ENCODE data around the gene LRIG1. TPM values are rescaled to one million over a fixed set of nuclear protein-coding genes. Genes with fewer than 3 reads are reported as not detected.

LRIG1 gene
- total RNA-seq, 3 donors from 2014 or later: 72.1 to 180 (median 75.3) TPM

- Histone ChIP-seq H3K4me3 (no peak overlapping the region), H3K4me1 (ENCODE audit: low read depth) (peaks cover 2% of the 10 kb centered on the region), H3K36me3 (ENCODE audit: low read depth) (no peaks in the 10 kb centered on the region), H3K9me3 (no peaks in the 10 kb centered on the region)
- TF ChIP-seq CTCF (IDR thresholded peaks at IDR 0.05): no peak
- intact Hi-C loops (cut with DNase I, micrococcal nuclease): loop anchor here in 1 of 2 donors (10.0 kb wide), 1 partner anchor 97 kb away; no protein-coding TSS in a partner anchor
- DNase-seq (no peak), ATAC-seq (no peak)
These were observed 129.4 kb downstream of the LRIG1 start for GRCh38 chr3:66371432-66371831.

- no peaks in the 10 kb centered on the region for H3K36me3 ChIP-seq (ENCODE audit: low read depth)
- TF ChIP-seq CTCF (IDR thresholded peaks at IDR 0.05): no peak
- no peaks in the 10 kb centered on the region for H3K4me1 ChIP-seq (ENCODE audit: low read depth)
- H3K9me3 ChIP-seq: no peaks in the 10 kb centered on the region
- intact Hi-C loops (cut with DNase I, micrococcal nuclease): loop anchor here in 1 of 2 donors (10.0 kb wide), 1 partner anchor 95 kb away; no protein-coding TSS in a partner anchor
- H3K4me3 ChIP-seq: no peak overlapping the region
- ATAC-seq: no peak
- DNase-seq: no peak
These were observed 130.6 kb downstream of the LRIG1 start for GRCh38 chr3:66370179-66370578.

GRCh38 chr3:66367979-66368378 is 132.8 kb downstream of the LRIG1 start:
- intact Hi-C loops (cut with DNase I, micrococcal nuclease): no loop called here

GRCh38 chr3:66366747-66367146 is 134.1 kb downstream of the LRIG1 start:
- DNase-seq (no peak), ATAC-seq (no peak)
- H3K4me3 ChIP-seq: no peak overlapping the region
- no peak for TF ChIP-seq CTCF (IDR thresholded peaks at IDR 0.05)
- no peaks in the 10 kb centered on the region for H3K9me3 ChIP-seq
- intact Hi-C loops (cut with DNase I, micrococcal nuclease): no loop called here
- H3K4me1 ChIP-seq (ENCODE audit: low read depth): no peaks in the 10 kb centered on the region
- H3K36me3 ChIP-seq (ENCODE audit: low read depth): no peaks in the 10 kb centered on the region

More at GRCh38 chr3:66367979-66368378, 132.8 kb downstream of the LRIG1 start:
- Histone ChIP-seq H3K9me3 (no peaks in the 10 kb centered on the region), H3K4me1 (ENCODE audit: low read depth) (no peaks in the 10 kb centered on the region), H3K36me3 (ENCODE audit: low read depth) (no peaks in the 10 kb centered on the region), H3K4me3 (no peak overlapping the region)
- no peak for TF ChIP-seq CTCF (IDR thresholded peaks at IDR 0.05)
- DNase-seq (no peak), ATAC-seq (no peak)

GRCh38 chr3:66365080-66365479 is 135.7 kb downstream of the LRIG1 start:
- TF ChIP-seq CTCF (IDR thresholded peaks at IDR 0.05): no peak
- H3K9me3 ChIP-seq: no peaks in the 10 kb centered on the region
- DNase-seq (no peak), ATAC-seq (no peak)
- H3K4me3 ChIP-seq: no peak overlapping the region
- H3K4me1 ChIP-seq (ENCODE audit: low read depth): no peaks in the 10 kb centered on the region
- no peaks in the 10 kb centered on the region for H3K36me3 ChIP-seq (ENCODE audit: low read depth)
- intact Hi-C loops (cut with DNase I, micrococcal nuclease): no loop called here

- DNase-seq (no peak), ATAC-seq (no peak)
- intact Hi-C loops (cut with DNase I, micrococcal nuclease): no loop called here
These were observed 137.7 kb downstream of the LRIG1 start for GRCh38 chr3:66363148-66363547.

More at GRCh38 chr3:66363148-66363547, 137.7 kb downstream of the LRIG1 start:
- no peak for TF ChIP-seq CTCF (IDR thresholded peaks at IDR 0.05)
- Histone ChIP-seq H3K9me3 (no peaks in the 10 kb centered on the region), H3K4me1 (ENCODE audit: low read depth) (no peaks in the 10 kb centered on the region), H3K4me3 (no peak overlapping the region), H3K36me3 (ENCODE audit: low read depth) (no peaks in the 10 kb centered on the region)
